HepG2 (cell line): ENCODE measurements around the gene C1QTNF5. TPM values are rescaled to one million over a fixed set of nuclear protein-coding genes. Genes with fewer than 3 reads are reported as not detected.

Source experiments
- ATM ChIP-seq: fragments of 450-650 bp; IDR thresholded peaks from 2 replicates; pipeline ENCODE4 v1.7.1; 2017; ENCODE audit warnings: mild to moderate bottlenecking, borderline replicate concordance
- DBP ChIP-seq: sonication (generic); formaldehyde crosslinking; IDR thresholded peaks from 2 replicates; pipeline ENCODE4 v1.4.0; 2020; ENCODE audit warnings: missing genetic modification reagents; ENCODE audit errors: not compliant biosample characterization
- DDIT3 ChIP-seq: sonication (generic); formaldehyde crosslinking; IDR thresholded peaks from 2 replicates; pipeline ENCODE4 v1.4.0; 2020; ENCODE audit warnings: mild to moderate bottlenecking, missing genetic modification reagents
- EED ChIP-seq: sonication (generic); formaldehyde crosslinking; IDR thresholded peaks from 2 replicates; pipeline ENCODE4 v1.5.0; 2020; ENCODE audit warnings: mild to moderate bottlenecking, missing genetic modification reagents
- ERF ChIP-seq: IDR thresholded peaks from 2 replicates; pipeline ENCODE4 v1.6.1; 2018; ENCODE audit warnings: missing biosample characterization, missing genetic modification reagents
- HMGXB4 ChIP-seq, 2 experiments: sonication (generic) in 1 of 2; formaldehyde crosslinking in 1 of 2; IDR thresholded peaks; 2 replicates each; pipeline versions ENCODE4 v1.4.0 to v1.6.1; 2018 to 2020; ENCODE audit warnings: missing genetic modification reagents in 2 of 2, borderline replicate concordance in 1 of 2, low read depth in 1 of 2, mild to moderate bottlenecking in 1 of 2, missing biosample characterization in 1 of 2
- ISL2 ChIP-seq: sonication (generic); formaldehyde crosslinking; IDR thresholded peaks from 2 replicates; pipeline ENCODE4 v1.5.0; 2020; ENCODE audit warnings: missing genetic modification reagents
- JARID2 ChIP-seq: sonication (generic); formaldehyde crosslinking; IDR thresholded peaks from 2 replicates; pipeline ENCODE4 v1.8.1; 2023; ENCODE audit warnings: missing genetic modification reagents, inconsistent platforms; ENCODE audit not compliant: insufficient replicate concordance
- MAFG ChIP-seq: sonication (generic); formaldehyde crosslinking; IDR thresholded peaks from 2 replicates; pipeline ENCODE4 v1.5.1; 2020; ENCODE audit warnings: mild to moderate bottlenecking, missing genetic modification reagents
- PAX8 ChIP-seq: sonication (generic); formaldehyde crosslinking; IDR thresholded peaks from 2 replicates; pipeline ENCODE4 v1.8.0; 2022; ENCODE audit warnings: mild to moderate bottlenecking, missing genetic modification reagents, borderline replicate concordance
- PITX1 ChIP-seq: sonication (generic); formaldehyde crosslinking; IDR thresholded peaks from 2 replicates; pipeline ENCODE4 v1.5.1; 2020; ENCODE audit warnings: mild to moderate bottlenecking, missing genetic modification reagents
- RARA ChIP-seq: IDR thresholded peaks from 2 replicates; pipeline ENCODE4 v1.6.1; 2016; ENCODE audit warnings: missing genetic modification reagents, missing compliant biosample characterization
- ZBTB20 ChIP-seq: sonication (generic); formaldehyde crosslinking; IDR thresholded peaks from 2 replicates; pipeline ENCODE4 v1.8.1; 2023; ENCODE audit warnings: missing genetic modification reagents, low read depth, mild to moderate bottlenecking, borderline replicate concordance
- ZBTB25 ChIP-seq: IDR thresholded peaks from 2 replicates; pipeline ENCODE4 v1.6.1; 2018; ENCODE audit warnings: missing genetic modification reagents
- ZEB1 ChIP-seq: IDR thresholded peaks from 2 replicates; pipeline ENCODE4 v1.6.1; 2012; ENCODE audit warnings: mild to moderate bottlenecking, low read depth, inconsistent platforms; ENCODE audit not compliant: insufficient replicate concordance
- ZFYVE20 ChIP-seq: sonication (generic); formaldehyde crosslinking; IDR thresholded peaks from 2 replicates; pipeline ENCODE4 v1.8.0; 2023; ENCODE audit warnings: low read depth, mild to moderate bottlenecking, moderate library complexity, missing genetic modification reagents, borderline replicate concordance
- ZMYM4 ChIP-seq: sonication (generic); formaldehyde crosslinking; IDR thresholded peaks from 2 replicates; pipeline ENCODE4 v1.8.1; 2023; ENCODE audit warnings: mild to moderate bottlenecking, missing genetic modification reagents
- ZNF350 ChIP-seq: sonication (generic); formaldehyde crosslinking; IDR thresholded peaks from 2 replicates; pipeline ENCODE4 v1.4.0; 2020; ENCODE audit warnings: mild to moderate bottlenecking, low read depth, missing genetic modification reagents, borderline replicate concordance
- ZNF574 ChIP-seq: sonication (generic); formaldehyde crosslinking; IDR thresholded peaks from 2 replicates; pipeline ENCODE4 v1.4.0; 2020; ENCODE audit warnings: missing genetic modification reagents
- ZNF605 ChIP-seq: sonication (generic); formaldehyde crosslinking; IDR thresholded peaks from 2 replicates; pipeline ENCODE4 v1.8.0; 2022; ENCODE audit warnings: mild to moderate bottlenecking, missing genetic modification reagents
- ZNF678 ChIP-seq: sonication (generic); formaldehyde crosslinking; IDR thresholded peaks from 2 replicates; pipeline ENCODE4 v1.4.0; 2020; ENCODE audit warnings: mild to moderate bottlenecking, missing genetic modification reagents
- ZSCAN29 ChIP-seq: sonication (generic); formaldehyde crosslinking; conservative IDR thresholded peaks from 2 replicates; pipeline ENCODE4 v1.4.0; 2020; ENCODE audit warnings: mild to moderate bottlenecking, missing genetic modification reagents
- polyA plus RNA-seq, 8 experiments: library from polyadenylated mRNA; depleted of rRNA in 3 of 8; stranded (reverse) in 7 of 8; unstranded in 1 of 8; fragments of >200 nt; fragmentation: Illumina TruSeq in 4 of 8; extraction: Trizol in 4 of 8; gene quantifications; 2 replicates each; pipeline versions ENCODE4 v1.2.1 to v1.2.3, GENCODE V29; 2011 to 2016; ENCODE audit warnings: low read depth in 4 of 8, missing spikeins in 1 of 8, mixed read lengths in 1 of 8; ENCODE audit not compliant: insufficient read depth in 1 of 8
- total RNA-seq, 5 experiments: library from RNA; depleted of rRNA; stranded (reverse); fragments of >200 nt; fragmentation: Illumina TruSeq; extraction: Trizol; gene quantifications; 2 replicates each; pipeline ENCODE4 v1.2.3, GENCODE V29; 2016; ENCODE audit warnings: low read depth in 1 of 5

C1QTNF5 gene
- total and polyA plus RNA-seq, 2 of the 13 experiments (the other 11 are each of a cell fraction or from before 2014, with no cell fraction given) = 0.86 to 1.2 TPM

- peak; percentile 20 to 56; a peak in 3 of 4 replicates for TF ChIP-seq HMGXB4 (CRISPR knock-in tag; IDR thresholded peaks at IDR 0.05; ENCODE audit: borderline replicate concordance in 1 of 2, low read depth in 1 of 2)
- TF ChIP-seq DDIT3 (CRISPR knock-in tag) = no peak
- no peak for TF ChIP-seq ZBTB25 (CRISPR knock-in tag)
- TF ChIP-seq DBP = no peak
- TF ChIP-seq PITX1 (CRISPR knock-in tag) = 0 out of 2 replicates have a peak, but pooled peaks have one; percentile 16
- TF ChIP-seq ZNF678 (CRISPR knock-in tag) = no peak; the same call in 1 of the 2 replicates
- TF ChIP-seq EED (CRISPR knock-in tag) = no peak
- no peak for TF ChIP-seq ZSCAN29 (CRISPR knock-in tag)
- TF ChIP-seq PAX8 = no peak
- TF ChIP-seq ERF (CRISPR knock-in tag) = 0 out of 2 replicates have a peak, but pooled peaks have one; percentile 3
- TF ChIP-seq ZBTB20 = no peak
- TF ChIP-seq ZNF350 (CRISPR knock-in tag) = no peak; the same call in 1 of the 2 replicates
- no peak for TF ChIP-seq JARID2 (CRISPR knock-in tag)
- no peak for TF ChIP-seq ISL2 (CRISPR knock-in tag)
- no peak for TF ChIP-seq ATM
- TF ChIP-seq RARA (CRISPR knock-in tag) = 0 out of 2 replicates have a peak, but pooled peaks have one; percentile 12
- 0 out of 2 replicates have a peak, but pooled peaks have one; percentile 41 for TF ChIP-seq ZMYM4 (CRISPR knock-in tag)
- no peak for TF ChIP-seq MAFG
- peak; percentile 14; the same call in 1 of the 2 replicates for TF ChIP-seq ZNF574 (CRISPR knock-in tag)
- TF ChIP-seq ZNF605 (CRISPR knock-in tag) = no peak
- TF ChIP-seq ZEB1 = no peak
- TF ChIP-seq ZFYVE20 (CRISPR knock-in tag) = no peak
These were observed 22.2 kb downstream of the C1QTNF5 start (continued) for GRCh38 chr11:119318240-119319135.
